ENCODE results near the gene SELPLG.

DNA sequence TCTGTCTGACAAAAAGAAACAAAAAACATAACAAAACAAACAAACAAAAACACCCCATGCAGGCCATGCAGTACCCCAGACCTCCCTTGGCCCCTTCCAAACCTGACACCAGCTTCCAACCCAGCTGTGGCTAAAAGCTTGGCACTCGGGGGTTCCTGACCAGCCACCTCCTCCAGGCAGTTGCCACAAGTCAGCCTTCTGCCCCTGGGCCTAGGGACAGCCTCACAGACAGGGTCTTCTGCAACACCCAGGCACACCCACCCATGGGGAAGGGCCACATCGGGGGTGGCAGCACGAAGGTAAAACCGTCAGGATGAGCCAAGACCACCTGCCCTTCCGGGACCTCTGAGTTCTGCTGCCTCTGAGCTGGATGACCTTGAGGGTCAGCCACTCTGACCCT, 25.1 kb downstream of the SELPLG start:
- TF ChIP-seq, protein P1, sequence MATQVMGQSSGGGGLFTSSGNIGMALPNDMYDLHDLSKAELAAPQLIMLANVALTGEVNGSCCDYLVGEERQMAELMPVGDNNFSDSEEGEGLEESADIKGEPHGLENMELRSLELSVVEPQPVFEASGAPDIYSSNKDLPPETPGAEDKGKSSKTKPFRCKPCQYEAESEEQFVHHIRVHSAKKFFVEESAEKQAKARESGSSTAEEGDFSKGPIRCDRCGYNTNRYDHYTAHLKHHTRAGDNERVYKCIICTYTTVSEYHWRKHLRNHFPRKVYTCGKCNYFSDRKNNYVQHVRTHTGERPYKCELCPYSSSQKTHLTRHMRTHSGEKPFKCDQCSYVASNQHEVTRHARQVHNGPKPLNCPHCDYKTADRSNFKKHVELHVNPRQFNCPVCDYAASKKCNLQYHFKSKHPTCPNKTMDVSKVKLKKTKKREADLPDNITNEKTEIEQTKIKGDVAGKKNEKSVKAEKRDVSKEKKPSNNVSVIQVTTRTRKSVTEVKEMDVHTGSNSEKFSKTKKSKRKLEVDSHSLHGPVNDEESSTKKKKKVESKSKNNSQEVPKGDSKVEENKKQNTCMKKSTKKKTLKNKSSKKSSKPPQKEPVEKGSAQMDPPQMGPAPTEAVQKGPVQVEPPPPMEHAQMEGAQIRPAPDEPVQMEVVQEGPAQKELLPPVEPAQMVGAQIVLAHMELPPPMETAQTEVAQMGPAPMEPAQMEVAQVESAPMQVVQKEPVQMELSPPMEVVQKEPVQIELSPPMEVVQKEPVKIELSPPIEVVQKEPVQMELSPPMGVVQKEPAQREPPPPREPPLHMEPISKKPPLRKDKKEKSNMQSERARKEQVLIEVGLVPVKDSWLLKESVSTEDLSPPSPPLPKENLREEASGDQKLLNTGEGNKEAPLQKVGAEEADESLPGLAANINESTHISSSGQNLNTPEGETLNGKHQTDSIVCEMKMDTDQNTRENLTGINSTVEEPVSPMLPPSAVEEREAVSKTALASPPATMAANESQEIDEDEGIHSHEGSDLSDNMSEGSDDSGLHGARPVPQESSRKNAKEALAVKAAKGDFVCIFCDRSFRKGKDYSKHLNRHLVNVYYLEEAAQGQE (IDR thresholded peaks at IDR 0.05; ENCODE audit: insufficient read depth in 1 of 2, low read depth in 2 of 2, low read length in 2 of 2), result no peak
- TF ChIP-seq POLR2AphosphoS5 (IDR thresholded peaks at IDR 0.05; ENCODE audit: low read depth, low read length), result no peak
- TF ChIP-seq TAF1 (IDR thresholded peaks at IDR 0.05; ENCODE audit: borderline replicate concordance, insufficient read depth, low read length), result no peak
- no peak for TF ChIP-seq SIN3A (IDR thresholded peaks at IDR 0.05; ENCODE audit: borderline replicate concordance, insufficient read depth, low read length)
- no peak for TF ChIP-seq FOXP2 (optimal IDR thresholded peaks at IDR 0.05; ENCODE audit: borderline replicate concordance, extremely low read depth, extremely low read length, insufficient read depth)
